Measurements from ENCODE around the gene IFNAR2. TPM values are rescaled to one million over a fixed set of nuclear protein-coding genes. Genes with fewer than 3 reads are reported as not detected.

Gene IFNAR2
- total and polyA plus RNA-seq, 2 donors (not counting 3 experiments of a cell fraction or from before 2014, with no cell fraction given), result 22.8 to 42.1 TPM

GRCh38 chr21:33244779-33245105, 15.0 kb downstream of the IFNAR2 start:
- no TSS peak for BruUV-seq (replicated peaks)
- Histone ChIP-seq H3K4me3 (replicated peaks in 1 of 3; ENCODE audit: insufficient read depth in 1 of 3, low read depth in 1 of 3, low read length in 3 of 3) (no peak overlapping the region), H3K36me3 (ENCODE audit: control insufficient read depth in 2 of 2, extremely low read depth in 1 of 2, insufficient read depth in 2 of 2, low read length in 2 of 2) (peaks cover 20 to 24% of the 10 kb centered on the region in 2 experiments), H3K27ac (ENCODE audit: insufficient read depth, low read depth, low read length) (no peak overlapping the region), H4K20me1 (replicated peaks; ENCODE audit: control insufficient read depth, extremely low read depth, insufficient read depth, low read length) (no peaks in the 10 kb centered on the region), H3K79me2 (ENCODE audit: control insufficient read depth, insufficient read depth, low read length) (peaks cover 2% of the 10 kb centered on the region), H3K9me1 (replicated peaks; ENCODE audit: control insufficient read depth, extremely low read depth, insufficient read depth, low read length) (no peaks in the 10 kb centered on the region), H3K9me3 (replicated peaks; ENCODE audit: control insufficient read depth, insufficient read depth, low read length) (no peaks in the 10 kb centered on the region), H3K27me3 (ENCODE audit: control insufficient read depth in 2 of 2, insufficient read depth in 2 of 2, low read length in 2 of 2) (no peaks in the 10 kb centered on the region), H2AFZ (ENCODE audit: low read depth, low read length) (no peak overlapping the region), H3K9ac (replicated peaks; ENCODE audit: extremely low read depth, insufficient read depth, low read length) (no peak overlapping the region), H3K4me2 (ENCODE audit: insufficient read depth, low read length) (no peak overlapping the region), H3K4me1 (ENCODE audit: control insufficient read depth, extremely low read depth, insufficient read depth, low read length) (peaks cover 4% of the 10 kb centered on the region)
- ChIA-PET POLR2A (no interaction called here), CTCF (interaction anchor here (1.2 kb wide), 1 partner anchor 45 kb away, joined by 3 read pairs; no protein-coding TSS in a partner anchor)
- dilution Hi-C loops (cut with MboI; ENCODE audit: extremely low pct_ligation_motif_present, low sequenced_read_pairs), result no loop called here
- no peak for TF ChIP-seq POLR2AphosphoS5 (IDR thresholded peaks at IDR 0.05; ENCODE audit: insufficient read depth, low read depth, low read length)
- TF ChIP-seq POLR2A (IDR thresholded peaks at IDR 0.05; ENCODE audit: low read depth, low read length), result no peak
- no peak for DNase-seq (ENCODE audit: low read depth, low spot score)
- intact Hi-C loops (cut with micrococcal nuclease), result no loop called here
- FAIRE-seq, result no peak

GRCh38 chr21:33245289-33245918, 15.7 kb downstream of the IFNAR2 start:
- DNase-seq (ENCODE audit: low read depth, low spot score) (no peak), FAIRE-seq (no peak)
- CTCF ChIA-PET, result no interaction called here
- dilution Hi-C loops (cut with MboI; ENCODE audit: extremely low pct_ligation_motif_present, low sequenced_read_pairs) (no loop called here), intact Hi-C loops (cut with micrococcal nuclease) (no loop called here)
- Histone ChIP-seq H3K27ac (ENCODE audit: insufficient read depth, low read depth, low read length) (no peak overlapping the region), H3K9me3 (replicated peaks; ENCODE audit: control insufficient read depth, insufficient read depth, low read length) (no peaks in the 10 kb centered on the region), H3K79me2 (ENCODE audit: control insufficient read depth, insufficient read depth, low read length) (no peaks in the 10 kb centered on the region), H3K4me1 (ENCODE audit: control insufficient read depth, extremely low read depth, insufficient read depth, low read length) (peaks cover 4% of the 10 kb centered on the region), H3K4me3 (replicated peaks in 1 of 3; ENCODE audit: insufficient read depth in 1 of 3, low read depth in 1 of 3, low read length in 3 of 3) (no peak overlapping the region), H4K20me1 (replicated peaks; ENCODE audit: control insufficient read depth, extremely low read depth, insufficient read depth, low read length) (no peaks in the 10 kb centered on the region), H3K9me1 (replicated peaks; ENCODE audit: control insufficient read depth, extremely low read depth, insufficient read depth, low read length) (no peaks in the 10 kb centered on the region), H2AFZ (ENCODE audit: low read depth, low read length) (no peak overlapping the region), H3K27me3 (ENCODE audit: control insufficient read depth in 2 of 2, insufficient read depth in 2 of 2, low read length in 2 of 2) (no peaks in the 10 kb centered on the region), H3K9ac (replicated peaks; ENCODE audit: extremely low read depth, insufficient read depth, low read length) (no peak overlapping the region), H3K4me2 (ENCODE audit: insufficient read depth, low read length) (no peak overlapping the region), H3K36me3 (ENCODE audit: control insufficient read depth in 2 of 2, extremely low read depth in 1 of 2, insufficient read depth in 2 of 2, low read length in 2 of 2) (peaks cover 20 to 25% of the 10 kb centered on the region in 2 experiments)
- POLR2A ChIA-PET, result no interaction called here
- no peak for TF ChIP-seq MYC (IDR thresholded peaks at IDR 0.05; ENCODE audit: low read depth, low read length)
- TF ChIP-seq EZH2 (IDR thresholded peaks at IDR 0.05; ENCODE audit: borderline replicate concordance, low read depth, low read length, severe bottlenecking), result no peak
- TF ChIP-seq GATA2 (IDR thresholded peaks at IDR 0.05; ENCODE audit: insufficient read depth, insufficient read length, low read depth, low read length), result no peak
- no peak for TF ChIP-seq MAX (IDR thresholded peaks at IDR 0.05; ENCODE audit: insufficient read depth, insufficient read length)
- TF ChIP-seq JUN (IDR thresholded peaks at IDR 0.05; ENCODE audit: borderline replicate concordance, insufficient read depth, insufficient read length, low read depth), result no peak
- no peak for TF ChIP-seq FOS (IDR thresholded peaks at IDR 0.05; ENCODE audit: borderline replicate concordance, insufficient read depth, low read length)
- no peak for TF ChIP-seq POLR2A (IDR thresholded peaks at IDR 0.05; ENCODE audit: low read depth, low read length)
- no peak for TF ChIP-seq POLR2AphosphoS5 (IDR thresholded peaks at IDR 0.05; ENCODE audit: insufficient read depth, low read depth, low read length)
- no peak for TF ChIP-seq CTCF (IDR thresholded peaks at IDR 0.05; ENCODE audit: extremely low read depth in 1 of 2, insufficient read depth in 1 of 2, low read depth in 1 of 2, low read length in 2 of 2)
- BruUV-seq (replicated peaks), result no TSS peak
